ENCODE results near the gene HTR3D.
A peak's percentile ranks its signal among the peaks of the same experiment; 100 is the strongest.

HTR3D gene

GRCh38 chr3:184015381-184016019 lies 16.0 kb upstream of the HTR3D start:
- no peaks in the 10 kb centered on the region for H3F3A ChIP-seq (ENCODE audit: control insufficient read depth, insufficient read depth)
- H3K36me3 ChIP-seq (ENCODE audit: control insufficient read depth, low read length) = peaks cover 9% of the 10 kb centered on the region
- TF ChIP-seq CTCF (IDR thresholded peaks at IDR 0.05; ENCODE audit: low read depth, low read length, poor library complexity, severe bottlenecking) = no peak
- no peak for TF ChIP-seq EZH2phosphoT487 (IDR thresholded peaks at IDR 0.05; ENCODE audit: borderline replicate concordance, low read length)
- H4K20me1 ChIP-seq (ENCODE audit: control insufficient read depth, insufficient read depth, low read depth, low read length) = no peaks in the 10 kb centered on the region
- H3K4me1 ChIP-seq (ENCODE audit: control insufficient read depth, low read length) = peaks cover 18% of the 10 kb centered on the region
- H3K9me3 ChIP-seq (ENCODE audit: control insufficient read depth, insufficient read depth, low read length) = no peaks in the 10 kb centered on the region
- H3K27ac ChIP-seq (ENCODE audit: low read depth, low read length) = no peak overlapping the region
- H3K27me3 ChIP-seq (ENCODE audit: control insufficient read depth, low read length) = 0 out of 2 replicates have a peak, but pooled peaks cover 2% of the 10 kb centered on the region
- no peak overlapping the region for H3K4me2 ChIP-seq (ENCODE audit: low read length)
- no peaks in the 10 kb centered on the region for H3K9me2 ChIP-seq (replicated peaks; ENCODE audit: control insufficient read depth, low read length)
- peaks cover 7% of the 10 kb centered on the region; the same call in 1 of the 2 replicates for H3K79me2 ChIP-seq (ENCODE audit: control insufficient read depth, low read length)
- H3K4me3 ChIP-seq (ENCODE audit: low read length) = no peak overlapping the region

- H3K9me3 ChIP-seq (ENCODE audit: control insufficient read depth, insufficient read depth, low read length) = no peaks in the 10 kb centered on the region
- no peaks in the 10 kb centered on the region for H3F3A ChIP-seq (ENCODE audit: control insufficient read depth, insufficient read depth)
- no peak overlapping the region for H3K4me3 ChIP-seq (ENCODE audit: low read length)
- H3K4me2 ChIP-seq (ENCODE audit: low read length) = no peak overlapping the region; the same call in 1 of the 2 replicates
- H3K36me3 ChIP-seq (ENCODE audit: control insufficient read depth, low read length) = peaks cover 9% of the 10 kb centered on the region
- H3K4me1 ChIP-seq (ENCODE audit: control insufficient read depth, low read length) = peaks cover 18% of the 10 kb centered on the region
- no peak overlapping the region for H3K27ac ChIP-seq (ENCODE audit: low read depth, low read length)
- peaks cover 7% of the 10 kb centered on the region; the same call in 1 of the 2 replicates for H3K79me2 ChIP-seq (ENCODE audit: control insufficient read depth, low read length)
- H3K27me3 ChIP-seq (ENCODE audit: control insufficient read depth, low read length) = 0 out of 2 replicates have a peak, but pooled peaks cover 2% of the 10 kb centered on the region
- H3K9me2 ChIP-seq (replicated peaks; ENCODE audit: control insufficient read depth, low read length) = no peaks in the 10 kb centered on the region
- no peaks in the 10 kb centered on the region for H4K20me1 ChIP-seq (ENCODE audit: control insufficient read depth, insufficient read depth, low read depth, low read length)
- TF ChIP-seq CTCF (IDR thresholded peaks at IDR 0.05; ENCODE audit: low read depth, low read length, poor library complexity, severe bottlenecking) = no peak
- no peak for TF ChIP-seq EZH2phosphoT487 (IDR thresholded peaks at IDR 0.05; ENCODE audit: borderline replicate concordance, low read length)
Measured at GRCh38 chr3:184016169-184016570, 15.4 kb upstream of the HTR3D start.

- Histone ChIP-seq H3K9me2 (replicated peaks; ENCODE audit: control insufficient read depth, low read length) (no peaks in the 10 kb centered on the region), H3K27me3 (ENCODE audit: control insufficient read depth, low read length) (peaks cover 3% of the 10 kb centered on the region; the same call in 1 of the 2 replicates), H3K4me1 (ENCODE audit: control insufficient read depth, low read length) (peaks cover 18% of the 10 kb centered on the region), H3K4me2 (ENCODE audit: low read length) (peak overlapping the region; percentile 96), H3K79me2 (ENCODE audit: control insufficient read depth, low read length) (peaks cover 7% of the 10 kb centered on the region; the same call in 1 of the 2 replicates), H3K4me3 (ENCODE audit: low read length) (peak overlapping the region; percentile 100), H3K9me3 (ENCODE audit: control insufficient read depth, insufficient read depth, low read length) (no peaks in the 10 kb centered on the region), H3F3A (ENCODE audit: control insufficient read depth, insufficient read depth) (no peaks in the 10 kb centered on the region), H3K36me3 (ENCODE audit: control insufficient read depth, low read length) (peaks cover 9% of the 10 kb centered on the region), H4K20me1 (ENCODE audit: control insufficient read depth, insufficient read depth, low read depth, low read length) (no peaks in the 10 kb centered on the region), H3K27ac (ENCODE audit: low read depth, low read length) (no peak overlapping the region)
- peak; percentile 99 for TF ChIP-seq CTCF (IDR thresholded peaks at IDR 0.05; ENCODE audit: low read depth, low read length, poor library complexity, severe bottlenecking)
- no peak for TF ChIP-seq EZH2phosphoT487 (IDR thresholded peaks at IDR 0.05; ENCODE audit: borderline replicate concordance, low read length)
Measured at GRCh38 chr3:184016811-184017671, 14.5 kb upstream of the HTR3D start.
